ENCODE measurements around the gene TRERF1.
"Not testable (repeated sequence)": the region's sequence is repeated elsewhere in the genome, so short reads cannot be mapped to it uniquely, and the experiment has no call there.

The TRERF1 gene

GRCh38 chr6:42446996-42447395, 4.7 kb downstream of the TRERF1 start:
- peak overlapping the region in 6 of 11 experiments; percentile 22 to 96 (median 94); a peak in 7 of 22 replicates for H3K4me2 ChIP-seq
- no peak overlapping the region for H3K9ac ChIP-seq
- peak overlapping the region in 4 of 11 experiments; percentile 1 to 94 (median 80); a peak in 4 of 22 replicates for H3K27ac ChIP-seq
- H3K4me1 ChIP-seq, result peaks cover 27 to 55% (median 42%) of the 10 kb centered on the region in 10 experiments
- H4K20me1 ChIP-seq, result peaks cover 0 to 6% (median 3%) of the 10 kb centered on the region in 11 experiments; a peak in 4 of 22 replicates
- peaks cover 0 to 4% (median 0%) of the 10 kb centered on the region in 11 experiments; a peak in 1 of 22 replicates for H3K9me3 ChIP-seq (replicated peaks in 1 of 11)
- peaks cover 0 to 16% (median 0%) of the 10 kb centered on the region in 11 experiments; a peak in 5 of 22 replicates for H3K36me3 ChIP-seq
- no peak for TF ChIP-seq Cebpa-rat (IDR thresholded peaks at IDR 0.05)
- H3K4me3 ChIP-seq, result no peak overlapping the region
- H3K27me3 ChIP-seq, result no peaks in the 10 kb centered on the region

- no peak overlapping the region for H3K4me3 ChIP-seq
- H3K27ac ChIP-seq, result no peak overlapping the region
- peaks cover 0 to 16% (median 0%) of the 10 kb centered on the region in 11 experiments; a peak in 5 of 22 replicates for H3K36me3 ChIP-seq
- H4K20me1 ChIP-seq, result peaks cover 0 to 12% (median 6%) of the 10 kb centered on the region in 11 experiments; a peak in 4 of 22 replicates
- H3K9ac ChIP-seq, result no peak overlapping the region
- peaks cover 0 to 4% (median 0%) of the 10 kb centered on the region in 11 experiments; a peak in 1 of 22 replicates for H3K9me3 ChIP-seq (replicated peaks in 1 of 11)
- TF ChIP-seq Cebpa-rat (IDR thresholded peaks at IDR 0.05), result no peak
- peak overlapping the region in 2 of 11 experiments; percentile 4 to 95; a peak in 1 of 22 replicates for H3K4me2 ChIP-seq
- no peaks in the 10 kb centered on the region for H3K27me3 ChIP-seq
- H3K4me1 ChIP-seq, result peaks cover 33 to 61% (median 48%) of the 10 kb centered on the region in 10 experiments
Observed at GRCh38 chr6:42446370-42446769, 5.4 kb downstream of the TRERF1 start.

GRCh38 chr6:42445955-42446354, 5.8 kb downstream of the TRERF1 start:
- H3K4me1 ChIP-seq, result peaks cover 37 to 65% (median 52%) of the 10 kb centered on the region in 10 experiments
- peaks cover 0 to 16% (median 0%) of the 10 kb centered on the region in 11 experiments; a peak in 5 of 22 replicates for H3K36me3 ChIP-seq
- H3K27ac ChIP-seq; H3K9ac ChIP-seq; H3K4me3 ChIP-seq; H3K9me3 ChIP-seq (replicated peaks in 1 of 11); H3K27me3 ChIP-seq: not testable (repeated sequence)
- 0 out of 22 replicates have a peak overlapping the region, but pooled peaks of 1 of the 11 experiments have one; percentile 4 for H3K4me2 ChIP-seq
- H4K20me1 ChIP-seq, result peaks cover 0 to 16% (median 6%) of the 10 kb centered on the region in 11 experiments; a peak in 5 of 22 replicates

- peaks cover 0 to 25% (median 9%) of the 10 kb centered on the region in 11 experiments; a peak in 7 of 22 replicates for H4K20me1 ChIP-seq
- H3K9me3 ChIP-seq (replicated peaks in 1 of 11), result peaks cover 0 to 4% (median 0%) of the 10 kb centered on the region in 11 experiments; a peak in 1 of 22 replicates
- no peaks in the 10 kb centered on the region for H3K27me3 ChIP-seq
- H3K9ac ChIP-seq, result no peak overlapping the region
- no peak overlapping the region for H3K4me2 ChIP-seq
- H3K4me3 ChIP-seq, result no peak overlapping the region
- no peak overlapping the region for H3K27ac ChIP-seq
- peaks cover 28 to 58% (median 45%) of the 10 kb centered on the region in 10 experiments for H3K4me1 ChIP-seq
- peaks cover 0 to 22% (median 7%) of the 10 kb centered on the region in 11 experiments; a peak in 7 of 22 replicates for H3K36me3 ChIP-seq
- no peak for TF ChIP-seq Cebpa-rat (IDR thresholded peaks at IDR 0.05)
Observed at GRCh38 chr6:42443312-42444060, 8.2 kb downstream of the TRERF1 start.

- peak overlapping the region in 3 of 11 experiments; percentile 40 to 54 (median 42); a peak in 5 of 22 replicates for H3K27ac ChIP-seq
- H3K36me3 ChIP-seq, result peaks cover 0 to 33% (median 16%) of the 10 kb centered on the region in 11 experiments; a peak in 10 of 22 replicates
- H3K4me3 ChIP-seq, result no peak overlapping the region
- H3K27me3 ChIP-seq, result no peaks in the 10 kb centered on the region
- H3K9me3 ChIP-seq (replicated peaks in 1 of 11), result peaks cover 0 to 4% (median 0%) of the 10 kb centered on the region in 11 experiments; a peak in 2 of 22 replicates
- H3K4me1 ChIP-seq, result peaks cover 23 to 43% (median 33%) of the 10 kb centered on the region in 10 experiments
- H4K20me1 ChIP-seq, result peaks cover 0 to 29% (median 9%) of the 10 kb centered on the region in 11 experiments; a peak in 7 of 22 replicates
- H3K9ac ChIP-seq, result peak overlapping the region in 2 of 11 experiments; percentile 8 to 23; a peak in 3 of 22 replicates
- TF ChIP-seq Cebpa-rat (IDR thresholded peaks at IDR 0.05), result no peak
- H3K4me2 ChIP-seq, result peak overlapping the region in 9 of 11 experiments; percentile 6 to 48 (median 28); a peak in 9 of 22 replicates
Observed at GRCh38 chr6:42441697-42442081, 10.0 kb downstream of the TRERF1 start.

DNA sequence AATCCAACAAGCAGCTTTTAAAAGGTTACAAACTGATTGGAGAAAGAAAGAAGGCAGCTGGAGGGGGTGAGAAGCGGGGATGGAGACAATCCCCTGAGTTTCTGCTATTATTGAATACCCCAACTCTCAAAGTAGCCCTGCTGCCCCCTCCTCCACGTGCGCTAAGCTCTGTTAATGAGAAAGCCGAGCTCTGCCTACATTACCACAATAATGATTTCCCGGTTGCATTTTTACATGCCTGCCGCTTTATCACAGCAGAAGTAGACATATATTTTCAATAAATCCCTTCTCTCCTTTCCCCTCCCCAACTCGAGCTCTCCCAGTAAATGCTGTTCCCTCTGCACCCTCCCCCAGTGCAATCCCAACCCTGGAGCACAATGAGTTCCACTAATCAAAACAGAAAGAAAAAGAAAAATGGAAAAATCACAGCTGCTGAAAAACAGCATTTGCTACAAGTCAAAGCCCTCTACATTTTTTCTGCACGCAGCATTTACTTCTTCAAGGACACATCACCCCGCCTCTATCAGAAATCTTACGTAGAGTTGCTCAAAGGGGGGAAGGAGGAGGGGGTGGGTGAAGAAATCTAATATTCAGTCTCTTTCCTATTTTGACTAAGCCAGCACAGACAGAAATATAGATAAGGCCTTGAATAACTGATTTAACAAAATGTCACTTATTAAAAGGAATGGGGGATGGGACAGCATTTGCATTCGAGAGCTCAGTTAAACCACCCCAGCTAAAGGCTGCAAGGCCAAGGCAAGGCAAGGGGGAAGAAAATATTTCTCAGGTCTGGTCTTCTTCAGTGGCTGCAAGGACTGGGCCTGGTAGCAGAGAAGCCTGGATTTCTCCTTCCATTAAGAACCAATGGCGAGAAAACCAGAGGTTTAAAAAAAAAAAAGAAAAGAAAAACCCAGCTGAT, 10.7 kb downstream of the TRERF1 start:
- Histone ChIP-seq H3K27ac (peak overlapping the region in 6 of 11 experiments; percentile 7 to 54 (median 41); a peak in 8 of 22 replicates), H3K27me3 (no peaks in the 10 kb centered on the region), H4K20me1 (peaks cover 0 to 29% (median 9%) of the 10 kb centered on the region in 11 experiments; a peak in 7 of 22 replicates), H3K9ac (peak overlapping the region in 3 of 11 experiments; percentile 1 to 34 (median 8); a peak in 4 of 22 replicates), H3K4me2 (peak overlapping the region; percentile 6 to 48 (median 28); a peak in 17 of 22 replicates), H3K36me3 (peaks cover 0 to 27% (median 10%) of the 10 kb centered on the region in 11 experiments; a peak in 12 of 22 replicates), H3K9me3 (replicated peaks in 1 of 11) (peaks cover 0 to 3% (median under 1%) of the 10 kb centered on the region in 11 experiments; a peak in 7 of 22 replicates), H3K4me3 (no peak overlapping the region), H3K4me1 (peaks cover 23 to 36% (median 31%) of the 10 kb centered on the region in 10 experiments)
- no peak for TF ChIP-seq Cebpa-rat (IDR thresholded peaks at IDR 0.05)

- H3K27me3 ChIP-seq, result no peaks in the 10 kb centered on the region
- H3K9me3 ChIP-seq (replicated peaks in 1 of 11), result peaks cover 4 to 13% (median 11%) of the 10 kb centered on the region in 11 experiments; a peak in 18 of 22 replicates
- H3K4me3 ChIP-seq, result no peak overlapping the region
- H3K36me3 ChIP-seq, result peaks cover 0 to 37% (median 15%) of the 10 kb centered on the region in 11 experiments; a peak in 14 of 22 replicates
- H3K4me2 ChIP-seq, result peak overlapping the region in 10 of 11 experiments; percentile 6 to 48 (median 28); a peak in 13 of 22 replicates
- no peak for TF ChIP-seq Cebpa-rat (IDR thresholded peaks at IDR 0.05)
- peak overlapping the region in 6 of 11 experiments; percentile 2 to 54 (median 33); a peak in 8 of 22 replicates for H3K27ac ChIP-seq
- H4K20me1 ChIP-seq, result peaks cover 0 to 29% (median 9%) of the 10 kb centered on the region in 11 experiments; a peak in 7 of 22 replicates
- 0 out of 22 replicates have a peak overlapping the region, but pooled peaks of 1 of the 11 experiments have one; percentile 3 for H3K9ac ChIP-seq
- H3K4me1 ChIP-seq, result peaks cover 23 to 36% (median 28%) of the 10 kb centered on the region in 10 experiments
Observed at GRCh38 chr6:42440027-42440426, 11.7 kb downstream of the TRERF1 start.

- H3K27ac ChIP-seq, result no peak overlapping the region
- peaks cover 14 to 64% (median 35%) of the 10 kb centered on the region in 11 experiments; a peak in 21 of 22 replicates for H3K36me3 ChIP-seq
- no peaks in the 10 kb centered on the region for H3K27me3 ChIP-seq
- H3K4me1 ChIP-seq, result peaks cover 21 to 30% (median 24%) of the 10 kb centered on the region in 10 experiments
- H3K4me3 ChIP-seq, result no peak overlapping the region
- H3K4me2 ChIP-seq, result no peak overlapping the region
- no peak for TF ChIP-seq Cebpa-rat (IDR thresholded peaks at IDR 0.05)
- H3K9me3 ChIP-seq (replicated peaks in 1 of 11), result peaks cover 23 to 33% (median 30%) of the 10 kb centered on the region in 11 experiments
- H3K9ac ChIP-seq, result no peak overlapping the region
- H4K20me1 ChIP-seq, result peaks cover 0 to 27% (median 5%) of the 10 kb centered on the region in 11 experiments; a peak in 7 of 22 replicates
Observed at GRCh38 chr6:42436825-42437224, 14.9 kb downstream of the TRERF1 start.
